NCI-H1105 treated with DMSO at 0.1 percent for 48 hours (cell line): ENCODE measurements around the gene DSCAM.

Experiments
- DNase-seq: peaks from one replicate; lab custom pipeline; 2025; lab: John Stamatoyannopoulos, UW

The DSCAM gene

DNA sequence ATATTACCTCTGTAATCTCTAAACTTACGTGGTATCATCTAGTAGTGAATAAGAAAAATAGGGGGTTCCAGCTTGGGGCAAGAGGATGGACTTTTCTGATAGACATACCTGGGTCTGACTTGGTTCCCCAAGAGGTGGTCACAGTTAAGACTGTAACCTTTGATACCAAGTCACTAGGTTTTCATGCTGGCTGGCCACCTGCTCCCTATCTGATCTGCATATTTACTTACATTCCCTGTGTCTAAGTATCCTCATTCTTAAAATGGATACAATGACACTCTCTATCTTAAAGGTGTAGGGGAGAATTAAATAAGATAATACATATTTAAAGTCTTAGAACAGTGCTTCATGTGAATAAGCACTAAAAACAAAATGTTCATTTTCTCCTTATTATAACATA, 312.1 kb downstream of the DSCAM start:
- DNase-seq: no peak

DNA sequence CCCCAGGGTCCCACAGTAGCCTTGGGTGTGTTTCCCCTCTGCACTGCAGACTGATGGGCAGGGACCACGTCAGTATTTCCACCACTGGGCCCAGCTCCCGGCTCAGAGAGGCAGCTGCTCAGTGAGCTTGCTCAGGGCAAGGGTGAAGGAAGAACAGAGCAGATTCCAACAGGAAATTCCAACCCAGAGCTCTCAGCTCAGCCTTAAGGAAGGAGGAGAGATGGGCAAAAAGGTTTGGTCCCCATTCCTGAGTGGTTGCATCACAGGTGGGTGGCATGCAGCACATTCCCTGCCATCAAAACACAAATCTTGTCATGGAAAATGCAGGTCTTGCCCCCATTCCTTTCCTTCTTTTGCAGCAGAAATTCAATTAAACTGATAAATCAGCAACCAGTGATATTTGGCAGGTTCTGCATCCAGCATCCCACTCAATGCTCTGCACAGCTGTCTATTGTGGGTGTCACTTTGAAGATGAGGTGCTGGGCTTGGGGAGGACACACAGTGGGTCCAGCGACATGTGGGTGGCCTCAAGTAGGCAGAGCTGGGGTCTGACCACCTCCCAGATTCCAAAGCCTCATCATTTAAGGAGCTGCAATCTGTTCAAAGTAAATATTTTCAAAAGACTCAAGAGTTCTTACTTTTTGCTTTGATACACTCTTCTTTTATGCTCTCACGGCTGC, 315.4 kb downstream of the DSCAM start:
- DNase-seq: no peak

DNA sequence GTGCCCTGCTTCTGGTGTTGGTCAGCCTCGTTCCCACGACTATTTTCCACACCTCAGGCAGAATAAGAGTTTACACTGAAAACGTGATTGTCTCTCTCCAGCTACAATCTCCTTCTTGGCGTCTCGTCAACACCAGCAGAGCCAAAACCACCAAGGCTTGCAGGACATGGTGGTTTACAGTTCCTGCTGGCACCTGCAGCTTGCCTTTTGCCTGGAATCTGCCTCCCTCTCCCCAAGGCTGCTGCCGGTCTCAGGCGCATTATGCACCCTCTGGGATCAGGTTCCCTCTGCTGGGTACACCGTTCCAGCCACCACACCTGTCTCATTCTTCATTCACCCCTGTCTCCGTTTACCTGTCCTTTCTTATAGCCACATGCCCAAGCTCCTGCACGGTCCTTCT, 315.9 kb downstream of the DSCAM start:
- DNase-seq: no peak

DNA sequence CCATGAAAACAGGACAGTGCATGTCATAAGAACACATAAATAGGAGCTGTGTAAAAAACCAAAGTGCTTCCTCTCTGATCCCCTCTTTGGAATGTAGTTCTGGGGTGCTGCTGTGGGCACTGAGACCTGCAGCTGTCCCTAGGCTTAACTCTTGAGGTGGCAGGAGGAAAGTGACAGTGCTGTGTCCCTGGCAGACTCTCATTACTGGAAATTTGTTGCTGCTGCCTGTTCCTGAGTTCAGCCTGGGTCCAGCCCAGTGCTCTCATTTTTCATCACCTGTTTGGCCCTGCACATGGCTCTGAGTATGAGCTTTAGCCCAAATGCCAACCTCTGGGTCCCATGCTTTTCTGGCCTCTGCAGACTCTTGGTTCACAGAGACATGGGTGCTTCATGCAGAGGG, 329.3 kb downstream of the DSCAM start:
- no peak for DNase-seq

DNA sequence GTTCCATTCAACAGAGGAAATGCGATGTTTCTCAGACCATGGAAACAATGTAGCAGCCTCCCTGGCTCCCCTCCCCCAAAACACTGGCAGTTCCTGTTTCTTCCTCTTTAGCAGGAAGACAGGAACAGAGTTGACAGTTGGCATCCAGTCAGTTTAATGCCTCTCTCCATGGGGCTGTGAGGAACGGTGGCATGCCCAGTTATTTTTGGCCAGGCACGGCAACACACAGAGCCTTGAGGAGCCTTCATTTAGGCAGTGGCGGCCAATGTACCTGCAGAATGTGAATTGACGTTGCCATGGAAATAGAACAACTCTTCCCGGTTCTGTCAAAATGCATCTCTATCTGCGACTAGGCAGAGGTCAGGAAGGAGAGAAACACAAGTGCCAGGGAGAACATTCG, 330.6 kb downstream of the DSCAM start:
- no peak for DNase-seq

DNA sequence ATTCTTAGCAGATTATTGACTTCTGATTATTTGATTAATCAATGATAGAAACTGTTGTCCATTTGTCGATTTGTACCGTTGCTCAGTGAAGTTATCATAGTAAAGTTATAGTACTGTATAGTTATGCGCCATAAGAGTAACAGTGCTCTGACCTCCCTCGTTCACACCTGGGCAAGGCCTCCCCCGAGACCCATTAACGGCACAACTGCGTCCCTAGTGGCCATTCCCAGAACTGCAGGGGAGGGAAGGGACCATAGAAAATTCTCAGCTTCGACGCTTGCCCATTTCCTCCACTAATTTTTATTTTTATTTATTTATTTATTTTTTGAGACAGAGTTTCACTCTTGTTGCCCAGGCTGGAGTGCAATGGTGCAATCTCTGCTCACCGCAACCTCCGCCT, 334.4 kb downstream of the DSCAM start:
- no peak for DNase-seq

DNA sequence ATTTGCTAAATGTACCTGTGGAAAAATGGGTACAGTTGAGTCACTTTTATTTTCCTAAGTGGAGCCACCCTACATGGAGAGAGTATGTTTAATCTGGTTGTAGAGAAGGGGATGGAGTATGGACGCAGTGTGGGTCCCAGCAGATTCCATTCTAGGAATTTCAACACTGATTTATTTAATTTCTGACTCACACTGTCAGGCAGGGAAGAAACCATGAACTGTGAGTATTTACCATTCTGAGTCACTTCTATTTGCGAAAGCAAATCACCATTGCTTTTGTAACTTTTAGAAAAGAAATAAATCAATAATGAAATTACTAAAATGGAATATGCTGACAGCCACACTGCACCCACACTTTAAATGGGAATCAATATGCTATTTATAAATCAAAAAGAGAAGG, 339.0 kb downstream of the DSCAM start:
- no peak for DNase-seq

DNA sequence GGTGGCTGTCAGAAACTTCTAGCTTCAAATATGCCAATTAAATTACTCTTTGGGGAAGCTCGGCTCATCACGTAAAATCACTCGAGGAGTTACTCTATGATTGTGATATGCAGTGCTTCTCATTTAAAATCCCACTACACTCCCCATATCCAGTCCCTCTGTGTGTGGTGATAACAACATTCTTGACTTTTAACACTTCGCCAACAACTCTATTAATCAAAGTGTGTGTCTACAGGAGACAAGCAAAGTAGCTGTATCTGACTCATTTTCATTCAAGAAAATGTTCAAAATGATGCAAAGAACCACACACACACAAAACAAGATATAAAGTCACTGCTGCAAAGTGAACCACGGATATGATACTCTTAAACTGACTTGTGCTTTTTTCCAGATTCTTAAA, 341.3 kb downstream of the DSCAM start:
- no peak for DNase-seq

DNA sequence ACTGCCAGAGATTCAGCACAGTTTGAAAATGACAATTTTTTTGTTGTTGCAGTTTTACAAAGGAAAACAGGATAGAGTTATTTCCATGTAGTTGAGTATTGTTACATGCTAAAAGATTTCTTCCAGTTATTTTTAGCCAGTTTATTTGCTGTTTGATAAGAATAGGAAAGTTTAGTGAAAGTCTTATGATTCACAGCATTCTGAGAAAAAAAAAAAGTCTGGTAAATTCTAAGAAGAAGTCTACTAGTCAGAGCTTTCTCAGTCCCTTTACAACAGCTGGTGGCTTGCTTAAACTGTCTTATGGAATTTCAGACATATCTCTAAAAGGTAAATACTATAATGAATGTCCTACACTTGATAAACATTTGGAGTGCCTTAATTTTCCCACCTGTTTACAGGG, 341.7 kb downstream of the DSCAM start:
- no peak for DNase-seq

DNA sequence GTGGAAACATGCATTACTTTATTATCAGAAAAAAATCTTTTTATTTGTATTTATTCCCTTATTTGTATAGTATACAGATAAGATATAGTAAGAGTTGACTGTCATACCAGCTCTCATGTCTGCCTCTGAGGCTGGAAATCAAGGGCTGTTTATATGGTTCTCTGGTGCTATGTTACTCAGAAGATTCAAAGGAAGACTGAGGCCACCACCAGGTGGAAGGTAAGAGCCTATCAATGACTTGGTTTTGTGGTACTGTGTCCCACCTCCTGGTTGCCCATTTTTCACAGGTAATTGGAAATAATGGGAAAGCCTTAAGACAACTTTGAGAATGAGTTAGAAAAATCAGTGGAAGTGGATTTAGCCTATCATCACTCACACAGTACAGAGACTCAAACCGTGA, 342.1 kb downstream of the DSCAM start:
- no peak for DNase-seq

DNA sequence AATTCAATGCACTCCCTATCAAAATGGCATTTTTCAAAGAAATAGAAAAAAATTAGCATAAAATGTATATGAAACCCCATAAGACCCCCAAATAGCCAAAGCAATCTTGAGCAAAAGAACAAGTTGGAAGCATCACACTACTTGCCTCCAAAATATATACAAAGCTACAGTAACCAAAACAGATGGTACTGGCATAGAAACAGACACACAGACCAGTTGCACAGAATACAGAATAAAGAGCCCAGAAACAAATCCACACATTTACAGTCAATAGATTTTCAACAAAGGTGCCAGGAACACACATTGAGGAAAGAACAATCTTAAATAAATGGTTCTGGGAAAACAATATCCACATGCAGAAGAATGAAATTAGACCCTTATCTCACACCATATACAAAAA, 350.8 kb downstream of the DSCAM start:
- DNase-seq: no peak

DNA sequence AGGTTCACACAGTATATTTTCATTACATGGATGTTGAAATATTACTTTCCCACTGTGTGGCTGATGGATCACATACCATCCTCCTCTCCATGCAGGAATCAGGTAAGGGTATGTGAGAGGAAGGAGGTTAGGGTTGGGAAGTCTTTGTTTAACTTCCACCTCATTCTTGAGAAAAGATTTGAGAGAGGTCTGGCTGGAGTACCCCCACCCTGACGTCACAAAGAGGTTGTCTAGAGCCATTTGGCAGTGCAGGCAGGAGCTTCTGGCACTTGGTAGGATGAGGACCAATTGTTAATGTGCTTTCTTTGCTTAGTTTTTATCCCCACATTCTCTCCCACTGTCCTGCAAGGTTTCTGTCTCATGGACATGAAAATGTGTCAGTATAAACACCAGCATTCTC, 356.6 kb downstream of the DSCAM start:
- no peak for DNase-seq

DNA sequence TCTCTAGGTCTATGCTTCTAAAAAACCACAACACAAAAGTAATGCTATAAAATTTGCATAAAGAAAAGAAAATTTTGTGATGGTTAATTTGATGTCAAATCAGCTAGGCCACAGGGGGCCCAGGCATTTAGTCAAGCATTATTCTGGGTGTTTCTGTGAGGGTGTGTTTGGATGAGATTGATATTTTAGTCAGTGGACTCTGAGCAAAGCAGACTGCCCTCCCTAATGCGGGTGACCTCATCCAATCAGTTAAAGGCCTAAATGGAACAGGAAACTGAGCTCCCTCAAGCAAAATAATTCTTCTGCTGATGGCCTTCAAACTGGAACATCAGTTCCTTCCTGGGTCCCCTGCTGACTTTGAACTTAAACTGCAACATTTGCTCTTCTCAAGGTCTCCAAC, 358.0 kb downstream of the DSCAM start:
- no peak for DNase-seq

DNA sequence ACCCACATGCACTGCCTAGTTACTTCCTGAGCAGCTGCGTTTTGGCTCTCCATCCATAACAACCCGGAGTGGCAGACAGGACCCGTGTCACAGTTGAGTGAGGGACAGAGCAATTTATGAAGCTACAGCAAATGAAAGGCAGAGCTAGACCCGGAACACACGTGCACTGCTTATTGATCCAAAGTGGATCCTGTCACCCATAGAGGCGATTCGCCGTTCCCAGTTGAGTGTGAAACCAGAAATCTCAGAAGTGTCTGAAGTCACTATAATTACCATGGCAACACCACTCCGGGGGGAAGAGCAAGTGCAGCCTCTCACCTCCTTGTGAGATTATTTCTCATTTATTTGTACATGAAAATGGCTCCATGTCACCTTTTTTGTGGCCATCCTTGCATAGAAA, 365.2 kb downstream of the DSCAM start:
- DNase-seq: no peak

DNA sequence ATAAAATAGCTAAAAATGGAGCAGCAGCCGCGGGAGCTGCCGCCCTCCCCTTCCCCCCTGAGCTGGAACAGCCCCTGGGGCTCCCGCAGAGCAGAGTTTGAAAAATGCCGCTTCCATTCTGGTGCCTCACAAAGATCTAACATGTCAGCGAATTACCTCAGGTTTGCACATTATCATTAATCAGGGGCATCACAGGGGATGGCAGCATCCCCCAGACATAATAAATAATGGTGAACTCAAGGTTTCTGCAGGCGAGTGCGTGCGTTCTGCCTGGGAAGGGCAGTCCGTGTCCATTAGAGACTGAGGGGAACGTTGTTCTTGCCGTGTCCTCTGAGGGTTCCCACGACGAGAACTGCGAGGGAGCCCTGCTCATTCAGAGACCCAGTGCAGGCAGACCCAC, 372.4 kb downstream of the DSCAM start:
- no peak for DNase-seq

DNA sequence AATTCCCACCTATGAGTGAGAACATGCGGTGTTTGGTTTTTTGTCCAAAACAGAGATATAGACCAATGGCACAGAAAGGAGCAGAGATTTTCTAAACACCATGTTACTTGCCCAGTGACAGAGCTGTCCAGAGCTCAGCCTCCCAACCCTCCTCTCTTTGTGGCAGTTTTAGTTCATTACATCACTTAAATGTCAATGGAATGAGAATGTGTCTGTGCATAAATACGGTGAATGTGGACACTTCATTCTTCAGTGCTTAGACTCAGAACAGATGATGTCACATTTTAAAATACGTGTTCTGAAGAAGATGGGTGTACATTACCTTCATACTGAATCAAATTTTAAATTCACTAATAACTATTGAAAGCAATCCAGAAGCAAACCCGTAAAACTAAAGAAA, 374.9 kb downstream of the DSCAM start:
- DNase-seq: no peak

DNA sequence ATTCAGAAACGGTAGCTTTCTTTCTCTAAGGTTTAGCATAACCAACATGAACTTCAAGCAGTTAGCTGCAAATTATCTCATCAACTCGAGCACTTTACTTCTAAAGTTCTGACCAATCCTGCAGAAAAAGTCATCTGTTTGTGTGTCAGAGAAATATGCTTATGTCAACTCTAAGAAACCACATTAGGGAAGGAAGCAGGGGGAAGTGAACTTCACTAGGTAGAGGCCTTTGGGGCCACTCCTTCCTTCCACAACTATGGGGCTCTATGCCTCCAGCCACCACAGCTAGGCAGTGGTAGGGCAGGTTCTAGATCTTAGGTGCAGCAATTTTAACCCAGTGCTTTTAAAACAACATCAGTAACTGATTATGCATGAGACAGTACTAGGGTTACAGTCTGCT, 375.9 kb downstream of the DSCAM start:
- no peak for DNase-seq

DNA sequence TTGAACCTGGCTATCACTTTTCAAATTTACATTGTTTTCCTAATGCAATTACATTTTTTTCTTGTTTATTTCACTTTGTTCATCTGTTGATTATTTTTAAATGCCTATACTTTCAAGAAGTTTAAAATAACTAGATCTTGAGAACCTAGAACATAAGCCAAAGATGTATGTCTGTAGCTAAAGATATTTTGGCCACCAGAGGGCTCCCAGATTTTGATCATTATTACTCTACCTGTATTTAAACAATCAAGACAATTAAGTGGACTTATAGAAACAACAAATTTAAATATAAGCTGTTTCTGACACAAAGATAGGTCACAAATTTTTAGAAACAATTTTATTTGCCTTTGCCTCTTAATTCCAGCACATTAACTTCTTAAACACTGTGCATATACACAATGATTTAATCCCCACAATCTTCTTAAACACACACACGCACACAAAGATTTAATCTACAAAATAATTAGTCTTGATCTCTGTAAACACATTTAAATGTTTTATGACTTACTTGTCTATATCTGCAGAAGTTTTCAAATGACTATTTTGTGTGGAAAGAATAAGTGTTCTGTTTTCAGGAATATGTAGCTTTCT, 380.0 kb downstream of the DSCAM start:
- peak; percentile 70 for DNase-seq

DNA sequence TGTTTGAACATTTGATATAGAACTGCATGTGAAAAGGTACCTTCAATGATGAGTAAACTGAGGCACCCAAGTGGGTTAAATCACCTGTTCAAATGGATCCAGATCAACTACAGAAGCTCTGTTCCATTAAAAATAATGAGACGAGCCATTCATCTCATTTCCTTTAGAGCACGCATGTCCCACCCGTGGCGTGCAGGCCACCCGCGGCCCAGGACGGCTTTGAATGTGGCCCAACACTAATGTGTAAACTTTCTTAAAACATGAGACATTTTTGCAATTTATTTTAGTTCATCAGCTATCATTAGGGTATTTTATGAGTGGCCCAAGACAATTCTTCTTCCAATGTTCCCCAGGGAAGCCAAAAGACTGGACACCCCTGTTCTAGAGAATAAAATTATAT, 381.6 kb downstream of the DSCAM start:
- no peak for DNase-seq

DNA sequence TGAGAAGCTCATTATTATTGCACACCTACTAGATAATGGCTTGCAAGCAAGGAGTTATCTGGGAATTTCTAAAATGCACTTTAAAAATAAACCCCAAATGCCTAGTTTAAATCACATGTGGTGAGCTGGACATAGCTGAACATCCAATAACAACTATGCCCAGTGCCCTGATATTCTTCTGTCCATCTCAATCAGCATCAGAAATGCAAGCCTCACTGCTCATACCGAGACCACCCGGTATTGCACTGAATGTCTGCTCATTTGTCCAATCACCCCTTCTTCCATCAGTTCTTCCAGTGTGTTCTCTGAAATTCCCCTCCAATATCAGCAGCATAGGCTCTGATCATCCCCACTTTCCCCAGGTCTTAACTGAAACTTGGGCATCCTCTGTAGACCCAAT, 383.8 kb downstream of the DSCAM start:
- DNase-seq: no peak

DNA sequence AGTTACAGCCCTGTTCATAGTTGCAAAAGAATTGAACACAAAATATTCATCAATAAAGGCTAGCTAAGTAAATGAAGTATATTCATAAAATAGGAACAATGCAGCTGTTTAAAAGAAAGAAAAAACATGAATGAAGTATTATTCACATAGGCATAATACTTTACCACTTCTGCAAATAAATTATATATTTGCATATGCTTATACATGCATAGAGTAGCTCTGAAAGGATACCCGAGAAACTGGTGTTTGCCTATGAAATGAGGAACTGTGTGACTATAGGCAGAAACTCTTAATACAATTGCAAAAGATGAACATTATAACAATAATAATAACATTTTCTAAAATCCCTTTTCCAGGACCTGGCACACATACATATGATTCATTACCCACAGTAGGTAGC, 385.9 kb downstream of the DSCAM start:
- no peak for DNase-seq

DNA sequence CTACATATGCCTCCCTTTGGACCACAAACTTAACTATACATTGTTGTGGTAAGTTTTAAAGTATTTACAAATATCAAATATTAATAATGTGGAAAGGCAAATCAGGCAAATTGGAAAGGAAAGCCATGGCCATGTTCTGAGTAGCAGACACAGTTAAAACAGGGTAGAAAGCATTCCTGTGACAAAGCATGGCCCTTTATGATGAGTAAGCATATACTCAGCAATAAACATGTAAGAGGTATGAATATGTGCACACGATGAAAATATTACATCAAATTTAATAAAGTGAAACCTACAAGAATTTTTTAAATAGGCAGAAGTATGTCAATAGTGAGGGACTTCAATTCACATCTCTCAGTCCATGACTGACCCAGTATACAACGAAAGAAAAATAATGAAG, 389.2 kb downstream of the DSCAM start:
- DNase-seq: no peak

DNA sequence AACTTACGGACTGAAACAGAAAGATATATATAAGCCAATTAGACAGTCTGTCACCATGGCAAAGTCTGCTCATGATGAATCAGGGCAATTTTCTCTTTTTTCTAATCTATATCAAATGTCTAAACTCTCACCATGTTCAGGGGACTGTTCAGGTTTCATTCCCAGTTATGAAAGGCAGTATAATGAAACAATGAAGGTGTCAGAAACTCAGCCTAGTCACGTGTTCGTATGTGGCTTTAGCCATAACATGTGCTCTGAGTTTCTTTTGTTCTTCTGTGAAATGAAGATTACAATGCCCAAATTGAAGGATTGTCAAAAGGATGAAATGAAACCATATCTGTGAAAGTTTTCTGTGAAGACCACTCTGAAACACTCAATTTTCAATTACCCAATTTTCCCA, 392.9 kb downstream of the DSCAM start:
- DNase-seq: no peak

DNA sequence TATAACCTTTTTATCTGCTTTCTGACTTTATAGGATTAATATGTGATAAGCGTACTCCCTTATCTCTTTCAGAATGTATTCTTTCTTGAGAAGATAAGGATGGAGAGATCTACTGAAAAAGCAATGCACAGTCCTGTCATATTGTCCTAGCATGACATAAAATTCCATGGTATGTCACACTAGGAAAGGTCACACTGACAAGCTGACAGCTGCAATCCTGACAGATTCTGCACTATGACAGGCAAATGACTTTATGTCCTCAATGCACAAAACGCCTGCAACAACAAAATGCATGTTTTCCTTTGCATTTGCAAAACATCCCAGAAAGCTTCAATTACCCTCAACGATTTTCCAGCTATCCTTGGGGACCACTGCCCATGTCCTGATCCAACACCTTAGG, 393.8 kb downstream of the DSCAM start:
- no peak for DNase-seq
